ENCODE data around the gene MSH4. TPM values are rescaled to one million over a fixed set of nuclear protein-coding genes. Genes with fewer than 3 reads are reported as not detected.
"Not testable (repeated sequence)": the region's sequence is repeated elsewhere in the genome, so short reads cannot be mapped to it uniquely, and the experiment has no call there.

Gene MSH4
- polyA plus RNA-seq (2014; cell fraction: cytosol; rRNA removed) = 0.03 TPM in 1 of 2 replicates, not detected in the other
- polyA plus RNA-seq (2014; cell fraction: nucleus; rRNA removed) = 0.13 and 0.30 TPM in 2 replicates

DNA sequence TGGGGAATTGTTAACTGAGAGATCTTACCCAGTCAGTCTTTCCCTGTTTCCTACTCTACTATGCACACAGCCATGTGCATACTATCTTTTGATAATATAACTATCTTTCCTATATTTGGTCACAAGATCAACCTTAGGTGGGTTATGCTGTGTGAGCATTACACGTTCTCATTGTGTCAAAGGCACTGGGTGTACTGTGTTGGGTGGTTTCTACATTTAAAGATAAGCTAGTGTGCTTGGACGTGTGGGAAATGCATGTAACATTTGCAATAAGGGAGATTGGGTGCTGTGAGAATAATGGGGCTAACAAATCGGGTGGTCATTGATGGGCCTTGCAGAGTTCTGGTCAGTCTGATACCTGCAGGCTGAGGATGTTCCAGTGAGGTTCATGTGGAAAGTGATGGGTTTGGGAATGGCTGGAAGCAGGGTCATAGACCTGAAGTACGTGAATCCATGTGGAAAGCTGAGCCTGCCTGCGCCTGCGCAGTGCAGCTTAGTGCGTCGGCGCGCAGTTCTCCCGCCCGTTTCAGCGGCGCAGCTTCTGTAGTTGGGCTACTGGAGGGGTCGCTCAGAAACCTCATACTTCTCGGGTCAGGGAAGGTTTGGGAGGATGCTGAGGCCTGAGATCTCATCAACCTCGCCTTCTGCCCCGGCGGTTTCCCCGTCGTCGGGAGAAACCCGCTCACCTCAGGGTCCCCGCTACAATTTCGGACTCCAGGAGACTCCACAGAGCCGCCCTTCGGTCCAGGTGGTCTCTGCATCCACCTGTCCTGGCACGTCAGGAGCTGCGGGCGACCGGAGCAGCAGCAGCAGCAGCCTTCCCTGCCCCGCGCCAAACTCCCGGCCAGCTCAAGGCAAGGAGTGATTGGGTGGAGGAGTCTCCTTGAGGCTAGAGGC is at the start of gene MSH4:
Gene MSH4, plus strand, starts transcription at position 507 of the 897 bp plus-strand sequence. Its CDS starts 104 bp downstream, at position 611.
- DNase-seq (ENCODE audit: low spot score) = no peak

DNA sequence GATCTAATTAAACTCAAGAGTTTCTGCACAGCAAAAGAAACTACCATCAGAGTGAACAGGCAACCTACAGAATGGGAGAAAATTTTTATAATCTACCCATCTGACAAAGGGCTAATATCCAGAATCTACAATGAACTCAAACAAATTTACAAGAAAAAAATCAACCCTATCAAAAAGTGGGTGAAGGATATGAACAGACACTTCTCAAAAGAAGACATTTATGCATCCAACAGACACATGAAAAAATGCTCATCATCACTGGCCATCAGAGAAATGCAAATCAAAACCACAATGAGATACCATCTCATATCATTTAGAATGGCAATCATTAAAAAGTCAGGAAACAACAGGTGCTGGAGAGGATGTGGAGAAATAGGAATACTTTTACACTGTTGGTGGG is 39.5 kb upstream of the MSH4 start:
- not testable (repeated sequence) for DNase-seq (ENCODE audit: low spot score)

DNA sequence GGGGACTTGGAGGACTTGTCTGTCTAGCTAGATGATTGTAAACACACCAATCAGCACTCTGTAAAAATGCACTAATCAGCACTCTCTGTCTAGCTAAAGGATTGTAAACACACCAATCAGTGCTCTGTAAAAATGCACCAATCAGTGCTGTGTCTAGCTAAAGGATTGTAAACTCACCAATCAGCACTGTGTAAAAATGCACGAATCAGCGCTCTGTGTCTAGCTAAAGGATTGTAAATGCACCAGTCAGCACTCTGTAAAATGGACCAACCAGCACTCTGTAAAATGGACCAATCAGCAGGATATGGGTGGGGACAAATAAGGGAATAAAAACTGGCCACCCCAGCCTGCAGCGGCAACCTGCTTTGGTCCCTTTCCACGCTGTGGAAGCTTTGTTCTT is 38.1 kb upstream of the MSH4 start:
- DNase-seq (ENCODE audit: low spot score) = not testable (repeated sequence)

DNA sequence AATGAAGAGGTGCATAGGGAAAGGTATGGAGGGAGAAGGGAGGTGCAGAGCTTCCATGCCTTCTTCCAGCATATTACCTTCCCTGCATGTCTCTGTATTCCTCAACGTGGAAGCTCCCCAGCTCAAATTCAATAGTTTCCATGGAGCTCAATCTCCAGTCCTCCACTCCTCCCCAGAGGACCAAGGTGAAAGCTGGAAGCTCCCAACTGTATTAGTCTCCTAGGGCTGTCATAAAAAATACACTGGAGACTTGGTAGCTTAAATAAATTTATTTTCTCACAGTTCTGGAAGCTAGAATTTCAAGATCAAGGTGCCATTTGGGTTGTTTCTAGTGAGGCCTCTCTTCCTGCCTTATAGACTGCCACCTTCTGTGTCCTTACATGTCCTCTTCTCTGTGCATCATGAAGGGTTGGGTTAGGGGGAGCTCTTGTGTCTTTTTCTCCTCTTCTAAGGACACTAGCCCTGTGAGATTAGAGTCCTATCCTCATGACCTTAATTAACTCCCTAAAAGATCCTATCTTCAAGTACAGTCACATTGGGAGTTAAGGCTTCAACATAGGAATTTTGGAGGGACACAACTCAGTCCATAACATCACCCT is 32.5 kb upstream of the MSH4 start:
- no peak for DNase-seq (ENCODE audit: low spot score)

DNA sequence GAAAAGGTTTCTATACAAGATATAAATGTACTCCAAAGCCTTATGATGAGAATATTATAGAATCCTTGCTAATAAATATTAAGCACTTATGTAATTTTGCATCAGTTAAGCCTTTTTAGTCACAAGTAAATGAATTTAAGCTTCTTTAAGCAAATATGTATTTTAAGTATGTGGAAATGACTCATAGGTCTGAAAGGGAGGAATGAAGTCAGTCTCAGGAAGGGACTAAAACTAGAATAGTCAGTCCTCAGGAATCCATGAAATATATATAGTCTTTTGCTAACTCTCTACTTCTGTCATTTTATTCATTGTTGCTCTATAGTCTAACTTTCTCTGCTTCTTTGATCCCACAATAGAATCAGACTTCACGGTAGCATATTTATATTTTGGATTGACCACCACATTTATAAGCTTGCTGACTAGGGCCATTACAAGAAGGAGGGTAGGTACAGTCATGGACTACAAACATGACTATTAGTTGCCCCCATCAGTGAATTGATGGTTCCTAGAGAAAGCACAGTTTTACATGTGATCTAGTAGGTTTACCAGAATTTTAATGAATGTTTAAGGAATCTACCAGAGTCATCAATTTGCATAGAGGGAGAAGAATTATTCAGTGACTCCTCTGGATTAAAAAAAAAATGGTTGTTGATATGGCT is 30.9 kb upstream of the MSH4 start:
- DNase-seq (ENCODE audit: low spot score) = no peak

DNA sequence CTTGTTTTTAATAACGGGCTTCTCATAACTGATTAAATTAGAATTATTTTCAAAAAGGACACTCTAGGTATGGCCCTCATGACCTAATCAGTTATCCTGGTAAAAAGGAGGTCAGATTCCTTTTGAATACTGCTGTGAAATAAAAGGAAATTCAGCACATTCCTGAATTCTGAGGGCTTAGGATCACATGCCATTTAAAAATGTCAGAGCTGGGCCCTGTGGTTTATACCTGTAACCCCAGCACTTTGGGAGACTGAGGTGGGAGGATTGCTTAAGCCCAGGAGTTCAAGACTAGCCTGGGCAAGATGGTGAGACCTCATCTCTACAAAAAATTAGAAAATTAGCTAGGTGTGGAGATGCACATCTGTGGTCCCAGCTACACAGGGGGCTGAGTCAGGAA is 28.7 kb upstream of the MSH4 start:
- no peak for DNase-seq (ENCODE audit: low spot score)

DNA sequence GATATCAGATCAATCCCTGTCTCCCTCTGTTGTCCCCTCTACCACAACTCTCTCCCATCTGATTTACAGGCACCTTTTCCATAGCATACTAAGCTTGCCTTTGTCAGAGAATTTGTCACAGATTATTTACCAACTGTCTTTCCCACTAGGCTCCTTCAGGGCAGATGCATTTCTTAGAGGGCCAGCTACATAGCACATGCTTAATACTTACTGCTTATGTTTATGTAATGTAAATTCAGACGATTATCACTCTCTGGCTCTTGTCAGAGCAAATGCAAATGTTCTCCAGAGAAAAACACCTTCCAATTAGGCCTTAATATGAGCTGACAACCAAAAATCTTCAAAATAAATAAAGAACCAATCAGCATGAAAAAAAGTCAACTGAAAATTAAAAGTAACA is 25.9 kb upstream of the MSH4 start:
- no peak for DNase-seq (ENCODE audit: low spot score)

DNA sequence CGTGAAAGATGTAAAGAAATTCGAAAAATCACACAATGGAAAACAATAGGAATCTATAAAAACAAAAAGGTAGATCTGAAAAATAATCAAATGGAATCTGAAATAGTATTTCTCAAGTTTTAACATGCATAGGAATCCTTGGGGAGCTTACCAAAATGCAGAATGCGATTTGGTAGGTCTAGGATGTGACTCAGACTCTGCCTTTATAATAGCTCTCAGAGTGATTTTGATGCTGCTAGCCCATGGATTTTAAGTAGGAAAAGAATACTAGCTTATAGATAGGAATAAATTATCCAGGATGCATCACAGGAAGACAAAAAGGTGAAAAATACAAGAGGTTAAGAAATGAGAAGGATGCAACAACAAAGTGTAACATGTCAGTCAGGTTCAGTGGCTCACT is 24.7 kb upstream of the MSH4 start:
- no peak for DNase-seq (ENCODE audit: low spot score)

DNA sequence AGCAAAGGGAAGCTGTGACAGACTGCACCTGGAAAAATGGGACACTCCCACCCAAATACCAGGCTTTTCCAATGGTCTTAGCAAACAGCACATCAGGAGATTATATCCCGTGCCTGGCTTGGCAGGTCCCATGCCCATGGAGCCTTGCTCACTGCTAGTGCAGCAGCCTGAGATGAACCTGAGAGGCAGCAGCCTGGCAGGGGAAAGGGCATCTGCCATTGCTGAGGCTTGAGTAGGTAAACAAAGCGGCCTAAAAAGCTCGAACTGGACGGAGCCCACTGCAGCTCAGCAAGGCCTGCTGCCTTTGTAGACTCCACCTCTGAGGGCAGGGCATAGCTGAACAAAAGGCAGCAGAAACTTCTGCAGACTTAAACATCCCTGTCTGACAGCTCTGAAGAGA is 18.9 kb upstream of the MSH4 start:
- DNase-seq (ENCODE audit: low spot score) = not testable (repeated sequence)

DNA sequence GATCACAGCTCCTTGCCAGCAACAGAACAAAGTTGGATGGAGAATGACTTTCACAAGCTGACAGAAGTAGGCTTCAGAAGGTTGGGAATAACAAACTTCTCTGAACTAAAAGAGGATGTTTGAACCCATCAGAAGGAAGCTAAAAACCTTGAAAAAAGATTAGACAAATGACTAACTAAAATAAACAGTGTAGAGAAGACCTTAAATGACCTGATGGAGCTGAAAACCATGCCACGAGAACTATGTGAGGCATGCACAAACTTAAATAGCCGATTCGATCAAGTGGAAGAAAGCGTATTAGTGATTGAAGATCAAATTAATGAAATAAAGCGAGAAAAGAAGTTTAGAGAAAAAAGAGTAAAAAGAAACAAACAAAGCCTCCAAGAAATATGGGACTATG is 18.0 kb upstream of the MSH4 start:
- not testable (repeated sequence) for DNase-seq (ENCODE audit: low spot score)

DNA sequence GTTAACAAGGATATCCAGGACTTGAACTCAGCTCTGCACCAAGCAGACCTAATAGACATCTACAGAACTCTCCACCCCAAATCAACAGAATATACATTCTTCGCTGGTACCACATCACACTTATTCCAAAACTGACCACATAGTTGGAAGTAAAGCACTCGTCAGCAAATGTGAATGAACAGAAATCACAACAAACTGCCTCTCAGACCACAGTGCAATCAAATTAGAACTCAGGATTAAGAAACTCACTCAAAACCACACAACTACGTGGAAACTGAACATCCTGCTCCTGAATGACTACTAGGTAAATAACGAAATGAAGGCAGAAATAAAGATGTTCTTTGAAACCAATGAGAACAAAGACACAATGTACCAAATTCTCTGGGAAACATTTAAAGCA is 16.5 kb upstream of the MSH4 start:
- DNase-seq (ENCODE audit: low spot score) = not testable (repeated sequence)

DNA sequence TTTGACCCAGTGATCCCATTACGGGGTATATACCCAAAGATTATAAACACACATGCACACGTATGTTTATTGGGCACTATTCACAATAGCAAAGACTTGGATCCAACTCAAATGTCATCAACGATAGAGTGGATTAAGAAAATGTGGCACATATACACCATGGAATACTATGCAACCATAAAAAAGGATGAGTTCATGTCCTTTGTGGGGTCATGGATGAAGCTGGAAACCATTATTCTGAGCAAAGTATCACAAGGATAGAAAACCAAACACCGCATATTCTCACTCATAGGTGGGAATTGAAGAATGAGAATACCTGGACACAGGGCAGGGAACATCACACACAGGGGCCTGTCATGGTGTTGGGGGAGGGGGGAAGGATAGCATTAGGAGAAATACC is 12.8 kb upstream of the MSH4 start:
- not testable (repeated sequence) for DNase-seq (ENCODE audit: low spot score)

DNA sequence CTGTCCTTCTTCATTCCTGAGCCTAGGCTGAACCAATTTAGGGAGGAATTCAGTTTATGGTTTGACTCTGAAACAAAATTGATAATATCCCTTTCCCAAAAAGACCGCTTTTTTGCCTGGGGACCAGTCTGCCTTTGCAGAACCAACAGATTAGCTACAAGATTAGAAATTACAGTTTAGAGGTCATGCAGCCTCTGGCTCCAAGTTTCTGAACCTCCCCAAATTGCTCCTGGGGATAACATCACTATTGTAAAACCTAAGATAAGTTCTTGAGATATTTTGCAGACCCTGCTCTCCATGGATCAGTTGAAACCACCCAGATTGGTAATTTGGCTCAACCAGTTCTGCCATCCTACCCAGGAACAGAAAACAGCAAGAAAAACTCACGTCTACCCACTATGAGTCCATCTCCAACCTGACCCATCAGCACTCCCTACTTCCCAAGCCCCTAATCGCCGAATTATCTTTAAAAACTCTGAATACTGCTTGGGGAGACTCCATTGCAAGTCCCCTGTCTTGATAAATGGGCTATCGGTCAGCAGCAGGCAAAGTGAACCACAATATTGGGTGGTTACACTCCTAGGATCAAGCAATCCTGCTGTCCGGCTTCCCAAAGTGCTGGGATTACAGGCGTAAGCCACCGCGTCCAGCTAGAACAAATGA is 11.2 kb upstream of the MSH4 start:
- DNase-seq (ENCODE audit: low spot score) = no peak

DNA sequence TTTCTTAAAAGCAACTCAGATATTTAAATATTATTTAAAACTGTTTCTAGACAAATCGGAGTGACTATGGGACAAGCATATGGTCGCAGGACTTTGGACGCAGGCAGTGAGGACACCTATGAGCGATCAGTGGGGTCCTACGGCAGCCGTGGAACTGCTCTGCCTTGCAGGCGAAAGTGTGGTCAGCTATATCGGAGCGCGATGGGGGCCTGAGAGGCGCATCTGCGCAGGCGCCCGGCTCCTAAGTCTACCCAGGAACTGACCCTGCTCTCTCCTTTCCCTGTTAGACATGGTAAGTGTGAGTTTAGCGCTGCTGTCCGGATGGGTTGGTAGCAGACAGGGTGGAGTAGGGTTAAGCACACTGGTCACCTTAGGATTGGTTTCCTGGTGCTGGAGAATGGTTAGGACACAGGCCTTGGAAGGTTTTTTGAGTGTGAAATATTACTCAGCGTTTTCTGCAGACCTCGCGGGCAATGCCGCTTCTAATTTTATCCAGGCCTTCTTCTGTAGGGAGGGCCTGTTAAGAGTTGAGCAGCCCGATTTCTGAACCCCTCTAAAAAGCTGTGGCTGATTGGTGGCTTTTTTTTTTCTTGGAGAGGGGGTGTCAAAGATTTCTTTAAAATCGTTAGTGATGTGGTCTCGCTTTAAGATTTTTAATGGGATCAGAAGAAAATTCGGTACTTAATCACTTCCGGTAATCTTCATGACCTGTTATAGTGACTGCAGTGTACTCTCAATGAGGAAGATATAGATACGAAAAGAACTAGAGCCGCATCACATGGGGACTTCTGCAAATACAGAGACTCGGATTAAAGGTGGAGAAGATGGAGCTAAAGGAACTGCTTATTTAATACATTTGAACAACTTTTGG is 10.5 kb upstream of the MSH4 start, which contains the start of gene RABGGTB:
Gene RABGGTB, plus strand, starts transcription at position 274 of the 871 bp plus-strand sequence. Its CDS starts 16 bp downstream, at position 290.
- peak; percentile 95 for DNase-seq (ENCODE audit: low spot score)

DNA sequence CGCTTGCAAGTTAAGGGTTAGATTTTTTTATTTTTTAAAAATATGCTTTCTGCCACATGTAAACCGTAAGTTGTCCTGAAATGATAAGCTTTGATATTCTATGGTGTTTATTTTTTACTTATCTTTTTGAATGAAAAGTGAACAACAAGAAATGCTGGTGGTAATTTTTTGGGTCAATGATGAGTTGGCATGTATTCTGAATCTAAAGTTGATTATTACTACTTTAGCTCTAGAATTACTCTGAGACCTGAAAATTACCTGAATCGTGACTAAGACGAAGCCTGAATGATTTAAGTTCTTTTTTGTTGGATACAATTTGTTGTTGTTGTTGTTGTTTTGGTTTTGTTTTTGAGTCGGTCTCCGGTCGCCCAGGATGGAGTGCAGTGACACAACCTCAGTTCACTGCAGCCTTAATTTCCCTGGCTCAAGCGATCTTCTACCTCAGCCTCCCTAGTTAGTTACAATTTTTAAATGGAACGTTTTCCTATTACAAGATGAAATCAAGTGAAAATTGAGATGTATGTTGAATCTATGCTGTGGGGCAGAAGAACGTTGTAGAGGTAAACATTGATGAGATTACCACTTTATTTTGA is 9.7 kb upstream of the MSH4 start:
- DNase-seq (ENCODE audit: low spot score) = no peak

DNA sequence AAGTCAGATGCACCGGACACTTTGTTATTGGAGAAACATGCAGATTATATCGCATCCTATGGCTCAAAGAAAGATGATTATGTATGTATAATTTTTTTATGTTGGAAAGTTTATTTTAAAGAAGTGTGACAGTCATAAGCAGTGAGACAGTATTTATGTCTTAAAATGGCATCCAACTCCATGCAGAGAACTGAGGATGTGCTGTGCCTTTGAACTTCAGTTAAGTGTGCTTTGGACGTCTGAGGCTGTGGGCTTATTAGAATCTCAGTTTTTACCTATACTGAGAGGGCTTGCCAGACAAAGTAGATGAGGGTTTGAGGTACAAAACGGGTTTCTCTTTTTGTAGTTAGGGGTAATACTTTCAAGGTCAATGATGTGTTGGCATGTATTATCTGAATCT is 9.2 kb upstream of the MSH4 start:
- no peak for DNase-seq (ENCODE audit: low spot score)

DNA sequence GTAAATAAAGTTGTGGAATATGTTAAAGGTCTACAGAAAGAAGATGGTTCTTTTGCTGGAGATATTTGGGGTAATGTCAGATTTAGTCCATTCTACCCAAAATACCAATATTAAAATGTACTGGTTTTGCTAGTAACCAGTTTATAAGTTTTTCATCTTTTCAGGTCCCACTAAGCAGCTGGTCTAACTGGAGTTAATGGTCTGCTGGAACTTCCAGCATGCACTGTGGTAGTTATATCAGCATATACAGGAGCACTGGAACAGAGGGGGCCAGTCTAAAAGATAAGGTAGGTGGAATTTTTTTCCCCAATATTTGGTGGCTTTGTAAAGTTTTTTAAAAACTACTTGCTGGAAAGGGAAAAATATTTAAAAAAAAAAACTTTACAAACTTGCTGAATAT is 6.7 kb upstream of the MSH4 start:
- DNase-seq (ENCODE audit: low spot score) = no peak

DNA sequence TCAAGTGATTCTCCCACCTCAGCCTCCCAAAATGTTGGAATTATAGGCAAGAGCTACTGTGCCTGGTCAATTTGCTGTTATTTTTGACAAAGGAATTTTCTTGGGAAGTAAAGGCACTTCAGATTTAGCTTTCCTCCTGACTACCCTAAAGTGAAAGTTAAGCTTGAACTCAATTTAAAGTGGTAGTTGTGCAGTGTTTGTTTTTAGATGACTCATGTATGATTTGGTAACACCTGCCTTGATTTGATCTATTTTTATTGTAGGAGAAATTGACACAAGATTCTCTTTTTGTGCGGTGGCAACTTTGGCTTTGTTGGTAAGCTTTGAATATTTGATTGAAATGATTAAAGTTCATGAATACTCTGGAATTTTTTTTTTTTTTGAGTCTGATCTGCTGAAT is 5.7 kb upstream of the MSH4 start:
- DNase-seq (ENCODE audit: low spot score) = no peak

DNA sequence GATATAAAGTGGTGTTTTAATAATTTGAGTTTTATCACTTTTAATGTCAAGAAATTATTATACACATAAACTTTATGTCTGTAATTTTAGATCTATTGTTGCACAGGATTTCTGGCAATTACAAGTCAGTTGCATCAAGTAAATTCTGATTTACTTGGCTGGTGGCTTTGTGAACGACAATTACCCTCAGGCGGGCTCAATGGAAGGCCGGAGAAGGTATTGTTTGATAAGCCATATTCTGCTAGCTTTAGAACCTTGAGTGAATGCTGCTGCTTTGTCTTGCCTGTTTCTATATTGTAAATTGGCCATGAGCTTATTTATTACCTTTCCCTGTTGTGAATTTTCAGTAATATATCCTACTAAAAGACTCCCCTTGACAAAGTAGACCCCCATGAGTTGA is 4.6 kb upstream of the MSH4 start:
- no peak for DNase-seq (ENCODE audit: low spot score)

DNA sequence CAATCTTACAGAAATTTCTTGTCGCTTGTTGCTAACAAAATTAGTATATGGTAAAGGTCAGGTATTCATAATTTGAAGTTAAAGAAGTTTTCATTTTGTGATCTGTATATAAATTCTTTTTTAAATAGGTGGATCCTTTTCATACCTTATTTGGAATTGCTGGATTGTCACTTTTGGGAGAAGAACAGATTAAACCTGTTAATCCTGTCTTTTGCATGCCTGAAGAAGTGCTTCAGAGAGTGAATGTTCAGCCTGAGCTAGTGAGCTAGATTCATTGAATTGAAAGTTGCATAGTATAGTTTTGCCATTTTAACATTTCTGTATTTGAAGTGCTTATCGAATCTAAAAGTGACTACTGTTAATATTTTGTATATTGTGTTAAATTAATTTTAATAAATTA is 2.3 kb upstream of the MSH4 start:
- no peak for DNase-seq (ENCODE audit: low spot score)
